Thyroid gland (tissue), 4 donors: ENCODE data around the gene CCR7.

ENCODE experiments used
- CTCF ChIP-seq, 6 experiments: fragments of 200-600 bp in 3 of 6; fragments of 450-650 bp in 3 of 6; sonication (generic) in 3 of 6; IDR thresholded peaks; one replicate each; pipeline ENCODE4 v1.5.1; 2016 to 2019; ENCODE audit warnings: antibody characterized with exemption in 6 of 6, mild to moderate bottlenecking in 2 of 6, inconsistent platforms in 1 of 6, moderate library complexity in 1 of 6
- POLR2A ChIP-seq, 2 donors: fragments of 450-650 bp; IDR thresholded peaks; one replicate each; pipeline ENCODE4 v1.6.1; 2017; ENCODE audit warnings: antibody characterized with exemption in 2 of 2, mild to moderate bottlenecking in 2 of 2, moderate library complexity in 1 of 2

GRCh38 chr17:40598301-40598618, 33.0 kb upstream of the CCR7 start:
- TF ChIP-seq CTCF (IDR thresholded peaks at IDR 0.05) (no peak), POLR2A (IDR thresholded peaks at IDR 0.05) (no peak)
